K562 (cell line): Measurements from ENCODE around the gene IFT52. TPM values are rescaled to one million over a fixed set of nuclear protein-coding genes. Genes with fewer than 3 reads are reported as not detected.

Experiments
- ATF6 ChIP-seq: sonication (generic); formaldehyde crosslinking; IDR thresholded peaks from 2 replicates; pipeline ENCODE4 v1.4.0; 2020; ENCODE audit warnings: mild to moderate bottlenecking, missing genetic modification reagents
- CAMTA2 ChIP-seq: fragments of 250-450 bp; sonication (Bioruptor Pico); conservative IDR thresholded peaks from 2 replicates; pipeline ENCODE4 v1.5.1; 2022
- CGGBP1 ChIP-seq: fragments of 250-450 bp; sonication (Bioruptor Pico); IDR thresholded peaks from 2 replicates; pipeline ENCODE4 v1.9.0; 2021; ENCODE audit warnings: mild to moderate bottlenecking
- CTCFL ChIP-seq: IDR thresholded peaks from 2 replicates; pipeline ENCODE4 v1.6.1; 2011; ENCODE audit warnings: borderline replicate concordance, low read depth, mild to moderate bottlenecking, moderate library complexity, low read length; ENCODE audit not compliant: insufficient read depth, poor library complexity, severe bottlenecking
- DLX4 ChIP-seq: fragments of 250-450 bp; sonication (Bioruptor Pico); IDR thresholded peaks from 2 replicates; pipeline ENCODE4 v1.6.1; 2021; ENCODE audit warnings: mild to moderate bottlenecking
- HDAC8 ChIP-seq: fragments of 450-650 bp; IDR thresholded peaks from 2 replicates; pipeline ENCODE4 v1.6.1; 2016; ENCODE audit warnings: mild to moderate bottlenecking, missing genetic modification characterization, moderate library complexity, missing compliant biosample characterization
- NR2C1 ChIP-seq, 2 experiments: fragments of 450-650 bp; IDR thresholded peaks; 2 replicates each; pipeline ENCODE4 v1.6.1; 2017; ENCODE audit warnings: mild to moderate bottlenecking in 2 of 2, antibody characterized with exemption in 1 of 2, inconsistent platforms in 1 of 2, missing compliant biosample characterization in 1 of 2, missing genetic modification characterization in 1 of 2
- NR2F6 ChIP-seq: fragments of 450-650 bp; formaldehyde crosslinking; IDR thresholded peaks from 2 replicates; pipeline ENCODE4 v1.4.0; 2020; ENCODE audit warnings: mild to moderate bottlenecking
- POLR2A ChIP-seq: fragments of 450-650 bp; conservative IDR thresholded peaks from 2 replicates; pipeline ENCODE4 v1.6.1; 2016
- PTBP1 ChIP-seq: fragments of 200-400 bp; formaldehyde crosslinking; IDR thresholded peaks from 2 replicates; pipeline ENCODE4 v1.6.1; 2017; ENCODE audit warnings: low read depth, low read length
- RBM17 ChIP-seq: fragments of 200-400 bp; formaldehyde crosslinking; IDR thresholded peaks from 2 replicates; pipeline ENCODE4 v1.6.1; 2017; ENCODE audit warnings: low read depth, mild to moderate bottlenecking, low read length, borderline replicate concordance
- RERE ChIP-seq: sonication (generic); formaldehyde crosslinking; IDR thresholded peaks from 2 replicates; pipeline ENCODE4 v1.8.0; 2023; ENCODE audit warnings: missing genetic modification reagents, mild to moderate bottlenecking, borderline replicate concordance
- SOX6 ChIP-seq: fragments of 450-650 bp; IDR thresholded peaks from 2 replicates; pipeline ENCODE4 v1.6.1; 2014; ENCODE audit warnings: mild to moderate bottlenecking
- ZFP36 ChIP-seq: fragments of 150-350 bp; IDR thresholded peaks from 2 replicates; pipeline ENCODE4 v1.6.1; 2018; ENCODE audit warnings: low read length, low read depth; ENCODE audit not compliant: partially characterized antibody
- ZNF197 ChIP-seq: fragments of 200-800 bp; sonication (Bioruptor generic); IDR thresholded peaks from 2 replicates; pipeline ENCODE4 v1.6.1; 2016; ENCODE audit warnings: low read depth, missing genetic modification characterization, missing compliant biosample characterization
- ZNF41 ChIP-seq: fragments of 250-450 bp; sonication (Bioruptor Pico); conservative IDR thresholded peaks from 2 replicates; pipeline ENCODE4 v1.4.0; 2020; ENCODE audit warnings: mild to moderate bottlenecking
- ZNF77 ChIP-seq: fragments of 250-450 bp; sonication (Bioruptor Pico); IDR thresholded peaks from 2 replicates; pipeline ENCODE4 v1.5.0; 2020
- polyA plus RNA-seq, 8 experiments: library from polyadenylated mRNA; depleted of rRNA in 4 of 8; stranded (reverse) in 5 of 8; unstranded in 3 of 8; fragments of >200 nt; fragmentation: Nextera tagmentation in 2 of 8; fragmentation: Illumina TruSeq in 1 of 8; extraction: Ambion mirVana in 2 of 8; extraction: Trizol in 1 of 8; gene quantifications; 2 replicates each; pipeline versions ENCODE4 v1.2.1 to v1.2.3, GENCODE V29; 2011 to 2014; ENCODE audit warnings: inconsistent platforms in 1 of 8, missing spikeins in 1 of 8
- total RNA-seq, 7 experiments: library from RNA; depleted of rRNA in 6 of 7; stranded (reverse); fragments of >200 nt in 6 of 7; fragmentation: Illumina TruSeq in 2 of 7; extraction: Trizol in 2 of 7; gene quantifications; 2 replicates each; pipeline versions ENCODE4 v1.2.1 to v1.2.3, GENCODE V29; 2011 to 2021; ENCODE audit warnings: low replicate concordance in 1 of 7

Gene IFT52
- total and polyA plus RNA-seq, 9 of the 15 experiments (the other 6 are each of a cell fraction or from before 2014, with no cell fraction given): 11.0 to 31.4 (median 20.4) TPM

- TF ChIP-seq ATF6 (CRISPR knock-in tag) (no peak), ZNF41 (no peak), NR2F6 (CRISPR knock-in tag) (no peak), HDAC8 (tag) (no peak), ZFP36 (no peak), PTBP1 (no peak), POLR2A (no peak), ZNF77 (no peak), CAMTA2 (no peak), RBM17 (no peak), SOX6 (no peak), NR2C1 (IDR thresholded peaks at IDR 0.05) (peak; percentile 40; the same call in 1 of the 2 replicates), NR2C1 (tag; IDR thresholded peaks at IDR 0.05) (peak; percentile 64), RERE (no peak), ZNF197 (no peak), CTCFL (no peak), DLX4 (CRISPR knock-in tag) (no peak), CGGBP1 (CRISPR knock-in tag) (no peak)
Observed at GRCh38 chr20:43579861-43580793, 10.6 kb upstream of the IFT52 start (continued).
